SK-N-SH (cell line): ENCODE results near the gene SLC25A24.
"Not testable (repeated sequence)": the region's sequence is repeated elsewhere in the genome, so short reads cannot be mapped to it uniquely, and the experiment has no call there.

Source experiments
- YY1 ChIP-seq: IDR thresholded peaks from 2 replicates; pipeline ENCODE4 v1.4.0; 2012; ENCODE audit warnings: low read depth, mild to moderate bottlenecking
- TF ChIP-seq, protein P1 (sequence below): fragments of 200-600 bp; sonication (generic); IDR thresholded peaks from 2 replicates; pipeline ENCODE4 v1.6.1; 2017; ENCODE audit warnings: antibody characterized with exemption, mild to moderate bottlenecking, moderate library complexity

DNA sequence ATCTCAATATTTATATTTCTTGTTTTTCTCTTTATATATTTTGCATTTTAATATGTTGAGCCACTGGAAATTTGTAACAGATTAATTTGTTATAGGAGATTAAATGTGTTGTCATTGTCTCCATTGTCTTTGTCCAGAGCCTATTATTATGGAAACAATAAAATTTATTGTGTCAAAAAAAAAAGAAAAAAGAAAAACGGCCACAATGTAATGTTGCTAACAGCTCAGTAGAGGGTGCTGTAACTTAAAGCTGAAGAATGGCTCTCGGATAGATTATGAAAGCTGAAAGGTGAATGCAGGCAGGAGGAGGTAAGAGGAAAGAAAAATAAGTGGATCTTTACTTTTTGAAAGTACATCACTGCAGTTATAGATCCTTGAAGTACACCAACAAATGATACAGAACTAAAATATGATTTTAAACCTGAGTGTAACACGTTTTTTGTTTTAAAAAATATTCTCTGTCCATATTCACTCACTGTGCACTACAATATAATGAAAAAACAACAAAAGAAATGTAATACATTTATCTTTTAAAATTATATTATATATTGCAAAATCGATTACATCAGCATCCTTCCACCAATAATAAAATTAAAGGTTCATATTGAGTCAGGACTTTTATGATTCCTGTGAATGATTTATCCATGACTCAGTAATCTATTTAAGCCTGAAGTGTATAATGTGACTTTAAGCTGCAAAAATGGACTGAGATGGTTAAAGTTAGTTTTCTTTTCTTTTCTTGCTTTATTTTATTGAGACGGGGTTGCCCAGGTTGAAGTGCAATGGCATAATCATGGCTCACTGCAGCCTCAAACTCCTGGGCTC, 14.7 kb upstream of the SLC25A24 start:
- TF ChIP-seq, protein P1, sequence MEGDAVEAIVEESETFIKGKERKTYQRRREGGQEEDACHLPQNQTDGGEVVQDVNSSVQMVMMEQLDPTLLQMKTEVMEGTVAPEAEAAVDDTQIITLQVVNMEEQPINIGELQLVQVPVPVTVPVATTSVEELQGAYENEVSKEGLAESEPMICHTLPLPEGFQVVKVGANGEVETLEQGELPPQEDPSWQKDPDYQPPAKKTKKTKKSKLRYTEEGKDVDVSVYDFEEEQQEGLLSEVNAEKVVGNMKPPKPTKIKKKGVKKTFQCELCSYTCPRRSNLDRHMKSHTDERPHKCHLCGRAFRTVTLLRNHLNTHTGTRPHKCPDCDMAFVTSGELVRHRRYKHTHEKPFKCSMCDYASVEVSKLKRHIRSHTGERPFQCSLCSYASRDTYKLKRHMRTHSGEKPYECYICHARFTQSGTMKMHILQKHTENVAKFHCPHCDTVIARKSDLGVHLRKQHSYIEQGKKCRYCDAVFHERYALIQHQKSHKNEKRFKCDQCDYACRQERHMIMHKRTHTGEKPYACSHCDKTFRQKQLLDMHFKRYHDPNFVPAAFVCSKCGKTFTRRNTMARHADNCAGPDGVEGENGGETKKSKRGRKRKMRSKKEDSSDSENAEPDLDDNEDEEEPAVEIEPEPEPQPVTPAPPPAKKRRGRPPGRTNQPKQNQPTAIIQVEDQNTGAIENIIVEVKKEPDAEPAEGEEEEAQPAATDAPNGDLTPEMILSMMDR = peak; percentile 78
- TF ChIP-seq YY1 = not testable (repeated sequence)
